HEK293T (cell line): Measurements from ENCODE around the gene ZNF19.

ENCODE experiments used
- ARNT ChIP-seq: fragments of 450-650 bp; IDR thresholded peaks from 2 replicates; pipeline ENCODE4 v1.6.1; 2017; ENCODE audit warnings: mild to moderate bottlenecking
- BHLHE40 ChIP-seq: fragments of 450-650 bp; IDR thresholded peaks from 2 replicates; pipeline ENCODE4 v1.6.1; 2016; ENCODE audit warnings: mild to moderate bottlenecking, moderate library complexity, borderline replicate concordance
- CTBP1 ChIP-seq: fragments of 450-650 bp; IDR thresholded peaks from 2 replicates; pipeline ENCODE4 v1.6.1; 2016; ENCODE audit warnings: borderline replicate concordance
- FOXA1 ChIP-seq: fragments of 450-650 bp; IDR thresholded peaks from 2 replicates; pipeline ENCODE4 v1.6.1; 2016; ENCODE audit warnings: mild to moderate bottlenecking
- FOXK2 ChIP-seq: fragments of 450-650 bp; IDR thresholded peaks from 2 replicates; pipeline ENCODE4 v1.6.1; 2016; ENCODE audit warnings: mild to moderate bottlenecking
- FOXM1 ChIP-seq: fragments of 450-650 bp; IDR thresholded peaks from 2 replicates; pipeline ENCODE4 v1.6.1; 2017; ENCODE audit warnings: mild to moderate bottlenecking, borderline replicate concordance
- HDGF ChIP-seq: fragments of 450-650 bp; IDR thresholded peaks from 2 replicates; pipeline ENCODE4 v1.6.1; 2017; ENCODE audit warnings: antibody characterized with exemption, borderline replicate concordance
- L3MBTL2 ChIP-seq: fragments of 450-650 bp; conservative IDR thresholded peaks from 2 replicates; pipeline ENCODE4 v1.6.1; 2016; ENCODE audit warnings: mild to moderate bottlenecking
- NFRKB ChIP-seq: fragments of 450-650 bp; IDR thresholded peaks from 2 replicates; pipeline ENCODE4 v1.6.1; 2016; ENCODE audit warnings: mild to moderate bottlenecking, moderate library complexity
- TARDBP ChIP-seq: fragments of 450-650 bp; IDR thresholded peaks from 2 replicates; pipeline ENCODE4 v1.6.1; 2016

DNA sequence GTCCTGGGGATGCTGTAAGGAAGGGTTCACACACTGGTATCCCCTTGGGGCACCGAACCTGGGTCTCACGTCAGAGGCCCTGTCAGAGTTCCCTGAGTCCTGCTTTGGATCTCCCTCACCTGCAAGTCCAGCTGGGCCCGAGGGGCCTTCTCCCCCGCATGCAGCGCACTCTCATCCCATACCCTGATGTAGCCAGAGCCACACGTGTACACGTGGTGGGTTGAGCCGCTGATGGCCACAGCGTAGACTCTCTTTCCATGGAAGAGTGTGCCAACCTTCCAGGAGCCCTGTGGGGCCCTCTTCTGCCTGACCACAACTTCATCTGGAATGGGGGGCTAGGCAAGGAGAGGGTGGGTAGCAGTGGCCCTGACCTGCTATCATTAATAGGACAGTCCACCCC, 57.1 kb downstream of the ZNF19 start:
- TF ChIP-seq FOXA1 (no peak), FOXM1 (no peak), TARDBP (no peak), HDGF (no peak), BHLHE40 (no peak), NFRKB (no peak), ARNT (no peak), CTBP1 (no peak), L3MBTL2 (no peak), FOXK2 (no peak)
